CD4-positive, alpha-beta T cell treated with Interleukin-21 for 1 hour (primary cell): ENCODE measurements around the gene CHMP6.

Source experiments
- DNase-seq: peaks from one replicate; pipeline ENCODE4 v3.0.0-alpha.2; 2020

The CHMP6 gene

DNA sequence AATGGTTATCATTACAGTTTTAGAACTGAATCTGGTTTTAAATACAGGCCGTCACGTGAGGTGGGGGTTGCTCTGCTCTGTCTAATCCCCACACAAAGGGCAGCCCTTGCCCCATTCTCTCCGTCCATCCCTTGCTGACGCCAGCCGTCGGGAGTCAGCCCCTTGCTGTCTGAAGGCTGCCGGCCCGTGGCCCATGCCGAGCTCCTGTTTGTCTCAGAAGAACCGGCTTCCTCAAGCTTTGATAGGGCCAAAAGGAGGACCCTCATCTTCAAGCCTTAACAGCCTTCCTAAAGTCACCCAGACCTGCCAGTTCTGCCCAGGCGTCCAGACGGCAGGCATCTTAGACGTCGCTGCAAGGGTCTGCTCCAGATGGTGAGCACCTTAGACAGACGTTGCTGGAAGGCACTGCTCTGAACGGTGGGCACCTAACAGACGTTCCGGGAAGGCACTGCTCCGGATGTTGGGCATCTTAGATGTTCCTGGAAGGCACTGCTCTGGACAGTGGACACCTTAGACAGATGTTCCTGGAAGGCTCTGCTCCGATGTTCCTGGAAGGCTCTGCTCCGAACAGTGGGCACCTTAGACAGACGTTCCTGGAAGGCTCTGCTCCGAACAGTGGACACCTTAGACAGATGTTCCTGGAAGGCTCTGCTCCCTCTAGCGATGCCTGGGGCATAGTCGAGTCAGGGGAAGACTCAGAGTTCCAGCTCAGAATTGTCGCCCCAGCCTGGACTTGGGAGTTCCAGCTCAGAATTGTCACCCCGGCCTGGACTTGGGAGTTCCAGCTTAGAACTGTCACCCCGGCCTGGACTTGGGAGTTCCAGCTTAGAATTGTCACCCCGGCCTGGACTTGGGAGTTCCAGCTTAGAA, 35.1 kb upstream of the CHMP6 start:
- no peak for DNase-seq

DNA sequence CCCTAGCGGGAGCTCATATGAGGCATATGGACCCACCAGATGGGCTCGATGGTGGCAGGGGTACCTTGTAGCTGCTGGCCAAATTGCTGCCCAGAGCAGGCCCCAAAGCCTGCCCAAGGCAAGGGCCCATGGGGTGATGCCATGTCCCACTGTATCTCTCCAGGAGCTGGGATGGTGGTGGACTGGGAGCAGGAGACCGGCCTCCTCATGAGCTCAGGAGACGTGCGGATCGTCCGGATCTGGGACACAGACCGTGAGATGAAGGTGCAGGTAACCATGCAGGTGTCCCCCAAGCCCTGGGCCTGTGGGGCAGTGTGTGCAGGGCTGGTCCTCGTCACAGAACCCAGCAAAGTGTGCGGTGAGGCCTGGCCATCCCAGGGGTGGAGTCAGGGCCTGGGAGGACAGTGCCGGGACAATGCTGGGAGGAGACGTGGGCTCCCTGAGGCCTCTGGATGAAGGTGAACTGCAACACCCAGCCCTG, 34.1 kb upstream of the CHMP6 start:
- no peak for DNase-seq

DNA sequence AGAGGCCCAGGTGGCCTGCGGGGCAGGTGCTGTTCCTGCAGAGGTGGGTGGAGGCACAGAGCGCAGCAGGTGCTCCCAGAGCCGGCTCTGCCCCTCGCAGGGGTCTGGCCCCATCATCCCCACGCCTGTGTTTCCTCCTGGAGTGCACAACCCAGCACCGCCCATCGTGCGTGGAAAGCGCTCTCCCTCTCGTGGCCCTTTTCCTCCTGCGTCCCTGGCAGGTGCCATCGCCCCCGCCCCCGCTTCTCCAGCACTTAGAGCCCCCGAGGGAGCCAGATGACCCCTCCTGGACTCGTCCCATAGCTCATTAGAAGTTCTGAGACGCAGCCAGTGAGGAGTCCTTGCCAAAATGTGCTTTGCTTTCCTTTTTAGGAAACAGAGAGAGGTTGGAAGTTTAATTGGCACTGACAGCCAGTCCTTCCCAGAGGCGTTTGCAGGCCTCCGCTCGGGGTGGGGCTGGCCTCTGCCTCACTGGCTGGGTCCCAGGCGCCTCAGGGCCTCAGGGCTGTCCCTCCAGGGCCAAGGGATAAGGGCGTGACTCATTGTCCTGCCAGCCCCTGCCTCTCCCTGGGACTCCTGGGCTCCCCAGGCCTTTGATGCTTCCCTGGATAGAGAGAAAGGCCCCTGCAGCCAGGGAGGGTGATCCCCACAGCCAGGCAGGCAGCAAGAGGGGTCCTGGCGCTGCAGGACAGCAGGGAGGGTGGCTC, 32.2 kb upstream of the CHMP6 start:
- no peak for DNase-seq

DNA sequence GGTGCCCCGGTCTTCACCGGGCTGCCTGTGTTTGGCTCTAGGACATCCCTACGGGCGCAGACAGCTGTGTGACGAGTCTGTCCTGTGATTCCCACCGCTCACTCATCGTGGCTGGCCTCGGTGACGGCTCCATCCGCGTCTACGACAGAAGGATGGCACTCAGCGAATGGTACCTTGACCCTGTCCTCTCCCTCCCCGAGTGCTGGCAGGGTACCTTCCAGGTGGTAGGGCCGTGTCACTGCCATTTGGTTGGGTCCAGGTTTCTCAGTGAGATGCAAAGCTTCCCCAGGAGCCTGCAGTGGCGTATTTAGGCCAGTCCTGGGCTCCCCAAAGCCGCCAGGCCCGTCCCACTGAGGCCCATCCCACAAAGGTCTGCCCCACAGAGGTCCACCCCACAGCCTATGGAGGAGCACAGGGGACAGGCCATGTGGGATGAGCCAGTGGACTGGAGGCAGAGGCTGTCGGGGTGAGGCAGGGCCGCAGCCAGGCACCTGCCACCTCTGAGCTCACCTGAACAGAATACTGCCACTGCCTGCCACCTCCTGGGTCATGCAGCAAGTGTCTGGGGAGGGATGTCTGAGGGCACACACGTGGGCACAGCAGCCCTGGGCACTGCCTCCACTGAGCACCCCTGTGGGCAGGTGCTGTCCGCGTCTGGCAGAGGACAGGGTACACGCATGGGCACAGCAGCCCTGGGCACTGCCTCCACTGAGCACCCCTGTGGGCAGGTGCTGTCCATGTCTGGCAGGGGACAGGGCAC, 31.4 kb upstream of the CHMP6 start:
- DNase-seq, result no peak

DNA sequence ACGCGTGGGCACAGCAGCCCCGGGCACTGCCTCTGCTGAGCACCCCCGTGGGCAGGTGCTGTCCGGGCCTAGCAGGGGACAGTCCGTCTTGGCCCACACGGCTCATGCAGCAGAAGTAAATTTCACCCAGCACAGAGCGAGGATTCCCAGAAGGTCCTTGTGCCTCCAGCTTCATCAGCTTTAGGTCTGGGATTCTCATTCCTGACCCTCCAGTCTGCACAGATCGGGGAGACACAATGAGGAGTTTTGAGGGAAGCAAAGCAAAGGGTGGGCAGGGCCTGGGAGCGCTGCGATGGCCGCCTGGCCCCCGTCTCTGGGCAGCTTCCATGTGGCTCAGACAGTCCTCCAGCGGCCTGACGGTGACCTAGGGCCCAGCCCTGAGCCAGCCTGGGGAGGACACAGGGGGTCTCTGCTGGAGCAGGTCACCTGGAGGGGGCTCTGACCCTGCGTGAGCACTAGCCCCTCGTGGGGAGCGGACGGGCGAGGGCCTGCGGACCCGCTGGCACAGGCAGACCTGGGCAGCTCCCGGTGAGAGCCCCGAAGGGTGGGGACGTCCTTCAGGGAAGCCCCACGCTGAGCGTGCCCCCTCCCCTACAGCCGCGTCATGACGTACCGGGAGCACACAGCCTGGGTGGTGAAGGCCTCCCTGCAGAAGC, 30.7 kb upstream of the CHMP6 start:
- no peak for DNase-seq

DNA sequence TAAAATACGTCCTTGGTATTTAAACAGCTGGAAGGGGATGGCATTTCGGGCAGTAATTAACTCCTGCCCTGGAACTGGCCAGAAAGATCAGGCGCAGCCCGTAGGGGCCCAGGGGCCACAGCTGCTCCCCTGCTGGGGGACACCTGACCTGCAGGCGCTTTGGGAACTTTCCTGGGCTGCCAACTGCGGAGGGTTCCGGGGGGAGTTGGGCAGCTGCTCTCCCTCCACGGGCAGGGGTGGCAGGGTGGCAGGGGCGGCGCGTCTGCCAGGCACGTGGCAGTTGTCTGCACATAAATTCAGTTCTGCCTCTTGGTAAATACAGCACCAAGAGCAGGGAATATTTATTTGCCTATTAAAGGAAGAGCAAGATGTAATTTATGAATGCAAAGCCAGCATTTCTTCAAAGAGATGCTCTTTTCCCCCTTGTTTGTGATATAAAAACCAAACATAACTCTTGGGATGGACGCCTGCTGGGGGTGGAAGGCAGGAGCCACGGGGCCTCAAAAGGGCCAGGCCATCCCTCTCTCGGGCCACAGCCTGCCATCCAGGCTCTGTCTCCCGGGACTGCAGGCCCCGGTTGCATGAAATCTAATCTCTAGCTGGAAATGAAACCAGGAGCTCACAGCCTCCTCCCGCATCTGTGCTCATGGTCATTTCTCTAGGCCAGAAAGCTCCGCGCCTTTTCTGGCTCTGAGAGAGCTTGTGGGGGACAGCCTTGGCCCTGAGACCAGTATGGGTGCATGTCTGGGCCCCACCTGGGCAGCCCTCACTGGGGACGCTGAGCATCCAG, 29.9 kb upstream of the CHMP6 start:
- no peak for DNase-seq

DNA sequence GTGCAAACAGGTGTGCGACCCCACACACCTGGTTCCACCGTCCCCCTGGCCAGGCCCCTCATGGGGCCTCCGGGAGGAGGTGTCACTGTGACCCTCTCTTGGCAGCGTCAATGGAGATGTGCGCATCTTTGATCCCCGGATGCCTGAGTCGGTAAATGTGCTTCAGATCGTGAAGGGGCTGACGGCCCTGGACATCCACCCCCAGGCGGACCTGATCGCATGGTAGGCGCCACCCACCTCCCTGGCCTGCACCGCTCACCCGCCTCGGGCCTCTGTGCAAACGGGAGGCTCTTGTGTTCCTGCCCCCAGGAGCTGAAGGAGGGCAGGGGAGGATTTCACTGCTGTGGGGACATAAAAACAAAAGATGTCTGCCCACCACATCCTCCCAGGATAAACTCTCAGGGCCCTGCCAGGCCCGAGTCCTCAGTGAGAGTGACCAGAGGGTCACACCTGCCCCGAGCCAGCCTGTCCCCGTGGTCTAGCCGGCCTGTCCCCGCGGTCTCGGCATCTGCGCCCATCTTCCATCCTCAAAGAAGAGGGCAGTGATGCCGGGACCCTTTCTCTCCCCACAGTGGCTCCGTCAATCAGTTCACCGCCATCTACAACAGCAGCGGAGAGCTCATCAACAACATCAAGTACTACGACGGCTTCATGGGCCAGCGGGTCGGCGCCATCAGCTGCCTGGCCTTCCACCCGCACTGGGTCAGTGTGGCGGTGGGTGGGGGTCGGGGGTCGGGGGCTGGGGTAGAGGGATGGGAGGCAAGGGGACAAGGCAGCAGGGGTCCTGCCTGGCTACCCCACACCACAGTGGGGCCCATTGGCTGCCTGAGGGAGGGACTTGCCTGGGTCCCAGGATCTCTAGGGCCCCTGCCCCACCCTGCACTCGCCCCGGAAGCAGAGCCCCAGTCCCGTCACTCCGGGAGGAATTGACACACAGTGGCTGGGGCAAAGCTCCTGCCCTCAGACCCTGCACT, 29.0 kb upstream of the CHMP6 start:
- no peak for DNase-seq

DNA sequence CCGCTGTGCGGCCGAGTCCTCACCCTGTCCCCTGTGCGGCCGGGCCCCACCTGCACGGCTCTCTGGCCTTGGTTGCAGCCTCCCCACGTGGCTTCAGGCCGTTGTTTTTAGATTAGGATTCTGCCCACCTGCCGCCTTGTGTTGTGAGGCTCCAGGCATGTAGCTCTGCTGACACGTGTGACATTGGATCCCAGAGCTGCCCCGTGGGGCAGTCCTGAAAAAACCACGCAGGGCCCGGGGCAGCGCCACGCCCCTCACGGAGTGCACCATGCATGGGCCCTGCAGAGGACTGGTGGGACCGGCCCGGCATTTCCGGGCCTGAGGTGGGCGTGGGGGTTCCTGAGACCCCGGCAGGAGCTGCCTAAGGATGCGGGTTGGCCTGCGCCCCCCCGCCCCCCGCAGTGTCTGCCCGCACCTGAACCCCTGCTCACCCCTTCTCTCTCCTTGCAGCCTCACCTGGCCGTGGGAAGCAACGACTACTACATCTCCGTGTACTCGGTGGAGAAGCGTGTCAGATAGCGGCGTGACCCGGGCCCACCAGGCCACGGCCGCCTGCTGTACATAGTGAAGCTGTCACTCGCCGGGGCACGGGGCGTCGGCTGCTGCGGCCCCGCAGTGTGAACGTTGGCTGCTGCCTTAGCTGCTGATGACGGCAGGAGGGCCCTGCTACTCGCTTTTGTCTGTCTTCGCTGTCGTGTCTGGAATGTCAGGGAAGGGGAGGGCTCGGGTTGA, 27.7 kb upstream of the CHMP6 start:
- no peak for DNase-seq

DNA sequence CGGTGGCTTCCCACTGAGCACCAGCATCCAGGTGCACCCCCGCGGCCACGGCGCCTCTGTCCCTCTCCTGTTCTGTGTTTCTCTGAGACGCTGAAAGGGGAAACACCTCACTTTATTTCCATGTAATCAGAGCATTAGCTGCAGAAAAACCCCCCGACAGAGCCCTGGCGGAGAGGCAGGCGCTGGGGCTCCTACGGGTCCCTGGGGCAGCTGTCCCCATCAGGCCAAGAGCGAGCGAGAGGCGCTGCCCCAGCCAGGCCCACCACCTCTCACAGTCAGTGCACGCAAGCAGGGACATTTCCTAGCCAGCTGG, 27.1 kb upstream of the CHMP6 start:
- no peak for DNase-seq

DNA sequence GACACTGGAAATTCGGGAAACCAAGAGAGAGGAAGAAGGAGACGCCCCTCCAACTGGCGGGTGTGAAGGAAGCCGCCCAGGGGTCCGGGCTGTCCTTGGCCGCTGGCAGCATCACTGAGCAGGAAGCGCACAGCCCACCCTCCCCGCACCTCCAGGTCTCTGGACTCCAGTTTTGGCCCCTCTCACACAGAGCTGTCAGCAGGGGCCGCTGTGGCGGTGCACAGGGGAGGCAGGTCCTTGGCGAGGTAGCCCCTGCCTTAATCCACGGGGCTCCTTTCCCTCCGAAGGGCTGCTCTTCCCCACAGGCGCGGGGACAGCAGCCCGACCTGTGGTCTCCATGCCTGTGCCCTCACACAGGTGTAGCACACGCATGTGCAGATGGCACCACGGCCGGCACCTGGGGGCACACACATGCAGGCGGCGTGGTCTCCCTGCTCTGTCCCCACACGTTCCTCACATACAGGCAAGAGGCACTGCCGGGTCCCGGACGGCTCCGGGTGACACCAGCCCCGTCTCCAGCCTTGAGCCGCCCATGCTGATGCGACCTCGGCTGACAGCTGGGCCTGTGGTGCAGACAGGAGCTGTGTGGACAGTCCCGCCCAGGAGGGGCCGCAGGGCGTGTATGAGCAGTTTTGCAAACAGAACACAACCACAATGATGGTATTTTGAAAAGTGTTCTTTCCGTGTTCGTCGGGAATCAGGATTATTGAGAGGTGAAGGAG, 26.6 kb upstream of the CHMP6 start:
- DNase-seq, result no peak

DNA sequence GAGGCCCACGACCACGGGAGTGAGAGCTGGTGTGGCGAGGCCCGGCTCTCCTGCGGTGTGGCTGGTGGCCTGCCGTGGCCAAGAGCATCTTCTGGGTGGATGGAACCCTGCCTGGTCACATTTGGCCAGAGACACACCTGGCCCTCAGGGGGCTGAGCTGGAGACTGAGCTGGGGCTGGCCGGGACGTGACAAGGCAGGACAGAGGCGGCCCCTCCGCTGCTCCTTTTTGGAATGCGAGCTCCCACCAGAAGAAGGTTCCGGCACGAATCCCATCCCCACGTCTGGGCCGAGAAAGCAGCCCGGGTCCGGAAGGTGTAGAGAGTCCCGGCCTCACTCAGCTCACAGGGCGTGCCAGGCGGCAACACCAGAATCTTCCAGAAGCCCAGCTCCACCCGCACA, 26.0 kb upstream of the CHMP6 start:
- no peak for DNase-seq

DNA sequence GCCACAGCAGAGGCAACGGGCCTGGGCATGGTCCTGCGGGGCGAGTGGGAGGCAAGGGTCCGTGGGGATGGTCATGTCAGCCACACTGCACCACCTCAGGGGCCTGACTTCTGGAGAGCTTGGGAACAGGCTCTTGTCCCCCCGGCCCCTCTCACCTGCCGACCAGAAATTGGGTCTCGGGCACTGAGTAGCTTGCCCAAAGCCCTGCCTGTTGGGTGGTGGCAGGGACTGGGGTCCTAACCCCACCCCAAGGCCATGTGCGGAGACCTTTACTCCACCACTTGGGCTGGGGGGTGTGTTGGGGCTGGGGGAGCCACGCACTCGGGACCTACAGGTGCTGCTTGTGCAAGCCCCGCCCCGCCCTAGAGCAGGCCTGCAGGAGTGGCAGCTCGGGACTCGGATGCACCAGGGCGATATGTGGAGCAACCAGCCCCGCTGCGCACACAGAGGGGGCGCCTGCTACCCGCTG, 24.2 kb upstream of the CHMP6 start:
- no peak for DNase-seq

DNA sequence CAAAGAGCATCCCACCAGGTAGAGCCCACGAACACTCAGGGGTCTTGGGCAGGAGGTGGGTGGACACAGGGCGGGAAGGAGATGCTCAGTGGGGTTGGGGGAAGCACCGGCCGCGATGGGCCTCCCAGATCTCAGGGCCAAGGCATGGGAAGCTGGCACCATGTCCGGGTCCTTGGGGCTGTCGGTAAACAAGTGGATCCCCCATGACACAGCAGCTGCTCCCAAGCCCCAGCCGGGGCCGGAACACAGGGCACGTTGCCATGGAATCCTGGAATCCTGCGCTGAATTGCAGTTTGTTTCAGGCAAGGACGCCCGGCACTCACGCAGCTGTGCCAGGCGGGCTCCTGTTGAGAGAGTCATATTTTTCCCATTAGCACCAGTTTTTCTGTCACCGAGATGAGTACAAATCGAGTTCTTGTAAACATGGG, 23.0 kb upstream of the CHMP6 start:
- no peak for DNase-seq

DNA sequence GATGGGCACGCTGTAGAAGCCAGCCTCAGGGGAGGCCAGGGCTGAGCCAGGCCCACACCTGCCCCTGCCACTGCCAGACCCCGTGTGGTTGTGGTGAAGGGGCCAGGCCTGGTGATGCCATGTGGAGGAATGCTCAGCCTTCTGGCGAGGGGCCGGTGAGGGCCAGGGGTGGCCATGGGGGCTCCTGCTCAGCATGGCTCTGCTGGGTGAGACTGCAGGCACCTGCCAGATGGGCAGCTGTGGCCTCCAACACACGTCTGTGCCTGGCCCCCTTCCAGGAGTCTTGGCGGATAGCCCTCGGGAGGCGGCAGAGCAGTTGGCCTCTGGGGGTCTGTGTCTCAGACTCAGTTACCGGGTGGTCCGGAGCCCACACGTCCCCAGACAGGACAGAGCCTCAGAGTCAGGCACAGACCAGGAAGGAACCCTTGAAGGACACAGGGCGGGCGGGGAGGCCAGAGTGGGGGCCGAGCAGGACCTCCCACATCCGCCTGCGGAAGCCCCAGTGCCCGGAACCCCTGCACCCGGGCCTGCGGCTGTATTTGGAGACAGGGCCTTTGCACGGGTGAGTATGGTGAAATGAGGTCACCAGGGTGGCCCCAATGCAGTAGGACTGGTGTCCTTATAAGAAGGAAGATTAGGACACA, 22.5 kb upstream of the CHMP6 start:
- DNase-seq, result no peak

DNA sequence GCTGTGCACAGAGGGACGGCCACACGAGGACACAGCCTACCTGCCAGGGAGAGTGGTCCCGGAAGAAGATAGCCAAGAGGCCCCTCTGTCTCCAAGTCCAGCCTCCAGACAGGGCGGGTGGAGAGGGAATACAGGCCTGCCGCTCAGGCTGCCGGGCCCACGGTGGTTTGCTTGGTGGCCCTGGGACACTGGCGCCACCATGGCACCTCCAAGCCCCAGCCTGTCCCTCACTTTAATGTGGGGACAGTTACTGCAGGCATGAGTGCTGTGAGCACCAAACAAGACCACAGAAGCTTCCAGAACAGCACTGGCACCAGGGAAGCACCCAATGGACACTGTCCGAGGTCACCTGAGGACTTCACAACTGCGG, 22.0 kb upstream of the CHMP6 start:
- no peak for DNase-seq

DNA sequence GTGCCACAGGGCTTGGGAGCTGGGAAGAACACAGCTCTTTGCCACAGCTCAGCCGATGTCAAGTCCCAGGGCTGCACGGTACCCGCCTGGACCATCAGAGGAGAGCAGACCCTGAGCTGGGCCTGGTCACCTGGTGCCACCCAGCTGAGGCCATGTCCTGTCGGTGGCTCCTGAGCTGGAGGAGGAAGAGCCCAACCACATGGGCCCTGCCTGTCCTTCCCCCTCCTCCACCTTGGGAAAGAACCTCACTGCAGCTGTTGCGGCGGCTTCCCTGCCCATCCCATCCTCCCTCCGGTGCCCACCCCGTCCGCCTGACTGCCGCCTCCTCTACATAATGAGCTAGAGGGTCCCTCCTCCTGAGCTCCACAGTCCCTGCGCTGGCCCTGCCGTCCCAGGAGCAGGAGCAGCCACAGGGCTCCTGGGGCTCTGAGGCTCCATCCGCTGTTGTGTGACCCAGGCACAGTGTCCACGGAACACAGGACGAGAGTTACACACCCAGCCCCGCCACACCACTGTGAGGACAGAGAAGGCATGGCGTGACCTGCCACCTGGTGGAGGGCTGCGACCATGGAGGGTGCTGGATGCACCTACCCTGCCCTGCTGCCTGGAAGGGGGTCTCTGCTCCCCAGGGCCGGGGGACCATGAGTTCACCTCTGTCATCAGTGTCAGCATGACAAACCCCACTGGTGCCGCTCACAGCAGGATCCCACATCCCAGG, 21.4 kb upstream of the CHMP6 start:
- DNase-seq, result peak; percentile 41

DNA sequence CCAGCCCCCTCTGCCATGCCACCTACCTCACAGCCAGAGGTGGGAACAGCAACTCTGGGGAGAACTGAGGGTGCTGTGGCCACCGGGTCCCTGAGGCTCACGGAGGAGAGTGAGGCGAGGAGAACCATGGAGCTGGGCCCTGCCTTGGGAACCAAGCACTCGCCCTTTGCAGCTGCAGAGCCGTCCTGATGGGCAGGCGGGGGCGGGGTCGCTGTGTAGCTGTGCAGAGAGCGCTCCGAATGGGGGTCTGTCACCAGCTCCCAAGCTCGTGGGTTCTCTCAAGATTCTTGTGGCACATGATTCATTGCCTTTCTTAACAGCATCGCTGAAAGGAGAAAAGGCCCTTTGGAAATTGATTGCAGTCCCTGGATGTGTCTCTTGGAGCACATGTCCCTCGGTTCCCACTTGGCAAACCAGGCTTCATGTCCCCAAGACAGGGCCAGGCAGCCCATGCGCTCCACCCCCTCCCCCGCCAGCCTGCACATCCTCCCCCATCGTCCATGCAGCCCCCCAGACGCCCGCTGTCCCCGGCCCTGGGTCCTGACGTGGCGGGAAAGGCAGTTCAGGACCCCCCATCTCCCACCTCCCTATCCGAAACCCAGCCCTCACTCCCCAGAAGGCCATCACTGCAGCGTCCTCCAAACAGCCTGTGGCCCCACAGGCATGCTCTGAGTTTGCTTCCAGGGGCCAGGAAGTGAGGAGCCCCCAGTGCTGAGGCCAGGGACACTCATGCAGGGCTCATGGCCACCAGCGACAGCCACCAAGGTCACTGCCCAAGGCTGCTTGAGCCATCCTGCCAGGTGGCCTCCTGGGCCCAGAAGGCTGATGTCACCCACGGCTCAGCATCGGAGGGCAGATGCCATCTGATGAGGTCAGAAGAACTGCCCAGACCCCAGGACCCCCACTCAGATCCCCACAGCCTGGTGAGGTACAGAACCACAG, 20.6 kb upstream of the CHMP6 start:
- no peak for DNase-seq
